Measurements from ENCODE around the gene PNPLA2. TPM values are rescaled to one million over a fixed set of nuclear protein-coding genes. Genes with fewer than 3 reads are reported as not detected.

The PNPLA2 gene
- total RNA-seq, 2 experiments from 2014 or later: 24.7 to 26.2 TPM

- no peaks in the 10 kb centered on the region for H3K9me3 Mint-ChIP-seq (ENCODE audit: low read depth)
- DNase-seq: no peak
- no peak overlapping the region for H3K27ac Mint-ChIP-seq
- H3K36me3 Mint-ChIP-seq (ENCODE audit: low read depth): no peaks in the 10 kb centered on the region
- H3K4me3 Mint-ChIP-seq: no peak overlapping the region
- ChIA-PET CTCF (no interaction called here), POLR2A (no interaction called here)
- no peaks in the 10 kb centered on the region for H3K27me3 Mint-ChIP-seq
- intact Hi-C loops (cut with DNase I, micrococcal nuclease): no loop called here
- peaks cover 8% of the 10 kb centered on the region for H3K4me1 Mint-ChIP-seq
- ATAC-seq: no peak
Measured at GRCh38 chr11:850775-851763, 32.4 kb downstream of the PNPLA2 start.

- H3K4me3 Mint-ChIP-seq: no peak overlapping the region
- DNase-seq (no peak), ATAC-seq (no peak)
- peaks cover 8% of the 10 kb centered on the region for H3K4me1 Mint-ChIP-seq
- H3K27me3 Mint-ChIP-seq: no peaks in the 10 kb centered on the region
- no peak overlapping the region for H3K27ac Mint-ChIP-seq
- CTCF ChIA-PET: no interaction called here
- intact Hi-C loops (cut with DNase I, micrococcal nuclease): no loop called here
- H3K36me3 Mint-ChIP-seq (ENCODE audit: low read depth): no peaks in the 10 kb centered on the region
- POLR2A ChIA-PET: no interaction called here
- H3K9me3 Mint-ChIP-seq (ENCODE audit: low read depth): no peaks in the 10 kb centered on the region
Measured at GRCh38 chr11:852762-853161, 34.0 kb downstream of the PNPLA2 start.

GRCh38 chr11:853682-854448 lies 35.2 kb downstream of the PNPLA2 start:
- peaks cover 3% of the 10 kb centered on the region for H3K4me1 Mint-ChIP-seq
- H3K9me3 Mint-ChIP-seq (ENCODE audit: low read depth): no peaks in the 10 kb centered on the region
- H3K27me3 Mint-ChIP-seq: no peaks in the 10 kb centered on the region
- no peak overlapping the region for H3K4me3 Mint-ChIP-seq
- POLR2A ChIA-PET: no interaction called here
- intact Hi-C loops (cut with DNase I, micrococcal nuclease): no loop called here
- no peak overlapping the region for H3K27ac Mint-ChIP-seq
- ATAC-seq (no peak), DNase-seq (no peak)
- CTCF ChIA-PET: no interaction called here
- H3K36me3 Mint-ChIP-seq (ENCODE audit: low read depth): no peaks in the 10 kb centered on the region

GRCh38 chr11:854601-855329 lies 36.1 kb downstream of the PNPLA2 start:
- Mint-ChIP-seq H3K36me3 (ENCODE audit: low read depth) (no peaks in the 10 kb centered on the region), H3K4me1 (no peaks in the 10 kb centered on the region), H3K9me3 (ENCODE audit: low read depth) (no peaks in the 10 kb centered on the region), H3K27me3 (no peaks in the 10 kb centered on the region), H3K4me3 (no peak overlapping the region), H3K27ac (no peak overlapping the region)
- ATAC-seq: no peak
- CTCF ChIA-PET: no interaction called here
- intact Hi-C loops (cut with DNase I, micrococcal nuclease): no loop called here
- POLR2A ChIA-PET: no interaction called here
- no peak for DNase-seq

- Mint-ChIP-seq H3K27me3 (no peaks in the 10 kb centered on the region), H3K4me1 (no peaks in the 10 kb centered on the region), H3K4me3 (no peak overlapping the region), H3K36me3 (ENCODE audit: low read depth) (no peaks in the 10 kb centered on the region), H3K27ac (no peak overlapping the region), H3K9me3 (ENCODE audit: low read depth) (no peaks in the 10 kb centered on the region)
- DNase-seq: no peak
- no peak for ATAC-seq
- intact Hi-C loops (cut with DNase I, micrococcal nuclease): no loop called here
- POLR2A ChIA-PET: no interaction called here
- CTCF ChIA-PET: no interaction called here
Measured at GRCh38 chr11:855330-855674, 36.6 kb downstream of the PNPLA2 start.

GRCh38 chr11:855796-856195 lies 37.1 kb downstream of the PNPLA2 start:
- POLR2A ChIA-PET: no interaction called here
- Mint-ChIP-seq H3K36me3 (ENCODE audit: low read depth) (no peaks in the 10 kb centered on the region), H3K27ac (no peak overlapping the region), H3K4me3 (no peak overlapping the region), H3K9me3 (ENCODE audit: low read depth) (no peaks in the 10 kb centered on the region), H3K4me1 (no peaks in the 10 kb centered on the region), H3K27me3 (no peaks in the 10 kb centered on the region)
- ATAC-seq (no peak), DNase-seq (no peak)
- CTCF ChIA-PET: interaction anchor here (0.9 kb wide), 1 partner anchor 8 kb away, joined by 4 read pairs; no protein-coding TSS in a partner anchor
- intact Hi-C loops (cut with DNase I, micrococcal nuclease): no loop called here

- no peak for ATAC-seq
- ChIA-PET CTCF (interaction anchor here (0.9 kb wide), 1 partner anchor 8 kb away, joined by 4 read pairs; no protein-coding TSS in a partner anchor), POLR2A (no interaction called here)
- Mint-ChIP-seq H3K27ac (no peak overlapping the region), H3K27me3 (no peaks in the 10 kb centered on the region), H3K9me3 (ENCODE audit: low read depth) (no peaks in the 10 kb centered on the region), H3K4me1 (no peaks in the 10 kb centered on the region), H3K36me3 (ENCODE audit: low read depth) (no peaks in the 10 kb centered on the region), H3K4me3 (no peak overlapping the region)
- DNase-seq: no peak
- intact Hi-C loops (cut with DNase I, micrococcal nuclease): no loop called here
Measured at GRCh38 chr11:856397-856796, 37.7 kb downstream of the PNPLA2 start.

GRCh38 chr11:858053-858761 lies 39.5 kb downstream of the PNPLA2 start:
- DNase-seq (no peak), ATAC-seq (no peak)
- H3K36me3 Mint-ChIP-seq (ENCODE audit: low read depth): no peaks in the 10 kb centered on the region
- no peak overlapping the region for H3K4me3 Mint-ChIP-seq
- no peaks in the 10 kb centered on the region for H3K9me3 Mint-ChIP-seq (ENCODE audit: low read depth)
- H3K27me3 Mint-ChIP-seq: no peaks in the 10 kb centered on the region
- intact Hi-C loops (cut with DNase I, micrococcal nuclease): no loop called here
- CTCF ChIA-PET: no interaction called here
- no peak overlapping the region for H3K27ac Mint-ChIP-seq
- no peaks in the 10 kb centered on the region for H3K4me1 Mint-ChIP-seq
- POLR2A ChIA-PET: no interaction called here

- intact Hi-C loops (cut with DNase I, micrococcal nuclease): no loop called here
- ATAC-seq (no peak), DNase-seq (no peak)
- Mint-ChIP-seq H3K4me3 (no peak overlapping the region), H3K4me1 (no peaks in the 10 kb centered on the region), H3K27ac (no peak overlapping the region), H3K27me3 (no peaks in the 10 kb centered on the region), H3K9me3 (ENCODE audit: low read depth) (no peaks in the 10 kb centered on the region), H3K36me3 (ENCODE audit: low read depth) (no peaks in the 10 kb centered on the region)
- CTCF ChIA-PET: no interaction called here
- POLR2A ChIA-PET: no interaction called here
Measured at GRCh38 chr11:858762-859339, 40.1 kb downstream of the PNPLA2 start.

GRCh38 chr11:859394-860131 lies 40.8 kb downstream of the PNPLA2 start:
- Mint-ChIP-seq H3K9me3 (ENCODE audit: low read depth) (no peaks in the 10 kb centered on the region), H3K27me3 (no peaks in the 10 kb centered on the region), H3K36me3 (ENCODE audit: low read depth) (no peaks in the 10 kb centered on the region), H3K4me3 (no peak overlapping the region), H3K27ac (no peak overlapping the region), H3K4me1 (no peaks in the 10 kb centered on the region)
- DNase-seq (no peak), ATAC-seq (no peak)
- ChIA-PET POLR2A (no interaction called here), CTCF (no interaction called here)
- intact Hi-C loops (cut with DNase I, micrococcal nuclease): no loop called here

Measured in activated CD4-positive, alpha-beta T cell treated with anti-CD3 and anti-CD28 coated beads for 36 hours (primary cell).